Measurements from ENCODE around the gene CD47.

Gene CD47

GRCh38 chr3:108046247-108046646 is 44.6 kb downstream of the CD47 start:
- no peak for DNase-seq

DNA sequence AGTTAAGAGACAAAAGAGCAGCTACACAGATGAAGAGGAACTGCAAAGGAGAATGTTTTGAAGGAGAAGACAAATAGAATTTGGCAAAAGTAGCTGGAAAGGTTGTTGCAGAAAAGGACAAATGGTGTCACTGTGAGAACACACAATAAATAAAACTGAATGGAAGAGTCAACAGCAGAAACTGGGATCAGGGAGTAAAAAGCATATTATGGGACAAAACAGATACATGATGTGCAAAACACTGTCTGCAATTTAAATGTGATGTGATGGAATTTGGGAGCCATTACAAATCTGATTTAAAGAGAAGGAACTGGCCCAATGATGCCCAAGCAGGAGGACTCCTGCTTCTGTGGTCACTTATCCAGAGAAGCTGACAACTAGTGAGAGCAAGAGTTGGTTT is 46.1 kb downstream of the CD47 start:
- DNase-seq: no peak

- no peak for DNase-seq
Measured at GRCh38 chr3:108042300-108042699, 48.5 kb downstream of the CD47 start.

DNA sequence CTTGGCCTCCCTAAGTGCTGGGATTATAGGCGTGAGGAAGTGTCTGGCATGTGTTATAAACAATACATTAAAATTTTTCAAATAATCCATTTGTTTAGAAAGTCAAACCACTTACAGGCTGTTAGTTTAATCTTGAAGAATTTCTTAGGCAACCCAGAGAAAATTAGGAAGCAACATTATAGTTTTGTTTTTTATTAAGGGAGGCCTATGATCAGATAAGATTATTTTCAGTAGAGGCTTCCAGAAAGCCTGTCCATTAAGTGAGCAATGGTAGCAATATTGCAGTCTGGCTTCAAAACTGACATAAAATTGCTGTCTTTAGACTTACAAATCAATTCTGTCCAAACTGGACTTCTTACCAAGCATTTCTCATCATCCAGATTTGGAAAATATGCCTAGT is 49.6 kb downstream of the CD47 start:
- no peak for DNase-seq

- no peak for DNase-seq
Measured at GRCh38 chr3:108037770-108038169, 53.1 kb downstream of the CD47 start.

DNA sequence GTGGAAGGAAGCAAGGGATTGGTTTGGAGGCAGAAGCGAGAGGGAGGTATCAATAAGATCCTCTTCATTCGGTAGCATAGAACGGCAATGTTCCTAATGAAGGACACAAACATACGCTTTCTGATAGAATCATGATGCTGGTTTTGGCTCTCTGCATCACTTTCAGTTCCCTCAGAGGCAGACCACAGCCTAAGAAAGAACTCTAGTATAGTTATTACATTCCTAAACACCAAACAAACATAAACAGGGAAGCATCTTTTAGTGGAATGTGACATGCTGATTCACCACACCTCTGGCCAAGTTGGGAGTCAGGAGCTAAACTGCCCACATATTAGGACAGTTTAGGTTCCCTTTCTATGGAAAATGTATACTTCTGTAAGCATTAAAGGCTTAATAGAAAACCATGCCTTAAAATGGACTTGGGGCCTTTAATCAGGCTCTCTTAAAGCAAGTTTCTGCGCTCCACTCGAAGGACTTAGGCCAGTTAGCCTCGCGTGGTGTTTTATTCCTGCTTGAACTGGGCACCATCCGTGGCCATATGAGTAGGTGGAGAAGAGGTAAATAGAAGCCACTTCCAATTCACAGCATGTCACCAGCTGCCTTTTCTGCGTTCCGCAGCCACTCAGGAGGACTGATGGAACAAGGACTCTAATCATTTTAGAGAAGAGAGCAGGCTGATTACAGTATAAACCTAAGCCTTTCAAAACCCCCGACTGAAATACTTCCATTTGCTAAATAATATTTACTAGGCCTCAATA is 53.7 kb downstream of the CD47 start:
- DNase-seq: no peak

DNA sequence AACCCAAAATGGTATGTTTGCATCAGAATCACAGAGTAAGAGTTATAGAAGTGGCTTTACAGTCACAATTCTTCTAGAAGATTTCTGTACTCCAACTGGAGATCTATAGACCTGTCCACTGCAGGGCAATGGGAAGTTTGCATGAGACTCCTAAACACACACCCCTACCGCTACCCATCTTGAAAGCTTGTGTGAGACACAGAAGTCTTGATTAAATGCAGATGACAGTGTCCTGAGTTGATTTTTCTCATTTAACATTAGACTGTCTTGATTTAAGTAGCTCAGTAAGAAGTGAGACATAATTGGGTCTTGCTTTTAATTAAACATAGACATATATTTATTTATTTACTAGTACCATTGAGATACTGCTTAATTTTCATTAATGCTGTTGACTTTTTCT is 54.4 kb downstream of the CD47 start:
- no peak for DNase-seq

- DNase-seq: no peak
Measured at GRCh38 chr3:108035751-108036150, 55.1 kb downstream of the CD47 start.

DNA sequence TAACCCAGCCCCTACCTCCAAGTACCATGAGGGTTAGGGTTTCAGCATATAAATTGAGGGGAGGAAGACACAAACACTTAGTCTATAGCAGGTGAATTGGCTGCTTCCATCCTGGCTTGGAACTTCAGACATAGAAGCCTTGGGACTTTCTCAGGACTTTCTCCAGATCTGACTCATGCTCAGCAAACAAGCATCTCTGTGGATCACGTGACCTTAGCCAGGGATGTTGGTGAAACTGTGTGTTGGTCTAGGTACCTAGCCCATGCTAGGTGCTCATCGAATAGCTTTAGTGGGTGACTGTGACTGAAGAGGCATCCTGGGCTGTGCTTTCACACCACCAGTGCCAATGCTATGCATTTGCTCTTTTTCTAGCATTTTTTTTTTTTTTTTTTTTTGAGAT is 58.9 kb downstream of the CD47 start:
- DNase-seq: no peak

DNA sequence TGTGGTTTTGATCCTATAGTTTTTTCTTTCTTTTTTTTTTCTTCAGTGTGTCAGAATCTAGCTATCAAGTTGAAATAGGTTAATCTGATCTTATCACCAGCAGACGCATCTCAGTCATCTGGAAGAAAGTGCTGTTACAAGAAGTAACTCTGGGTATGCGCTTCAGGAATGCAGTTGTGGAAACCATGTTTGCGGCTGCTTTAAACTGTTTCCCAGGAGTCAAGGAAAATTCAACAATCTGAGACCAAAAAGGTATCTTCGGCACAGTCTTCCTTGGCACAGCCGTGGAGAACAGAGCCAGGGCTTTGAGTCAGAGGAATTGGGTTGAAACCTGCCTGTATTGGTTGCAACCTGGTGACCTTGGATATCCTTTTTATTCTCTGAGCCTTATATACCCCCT is 59.9 kb downstream of the CD47 start:
- DNase-seq: no peak

DNA sequence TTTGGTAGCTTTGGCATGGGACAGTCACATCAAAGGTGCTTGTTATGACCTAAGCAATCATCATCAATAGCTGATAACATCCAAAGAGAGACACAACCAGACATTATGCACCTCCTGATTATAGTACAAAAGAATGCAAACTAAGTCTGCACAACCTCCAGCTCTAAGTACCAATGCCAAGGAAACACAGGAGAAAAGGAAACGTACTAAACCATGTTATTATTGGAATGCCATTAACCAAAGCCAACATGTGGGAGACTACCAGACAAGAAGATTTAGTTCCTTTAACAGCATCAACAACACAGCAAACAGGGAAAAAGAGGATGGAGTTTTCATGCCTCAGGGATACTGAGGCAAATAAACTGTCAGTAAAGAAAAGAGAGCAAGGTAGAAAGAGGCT is 61.4 kb downstream of the CD47 start:
- DNase-seq: no peak

DNA sequence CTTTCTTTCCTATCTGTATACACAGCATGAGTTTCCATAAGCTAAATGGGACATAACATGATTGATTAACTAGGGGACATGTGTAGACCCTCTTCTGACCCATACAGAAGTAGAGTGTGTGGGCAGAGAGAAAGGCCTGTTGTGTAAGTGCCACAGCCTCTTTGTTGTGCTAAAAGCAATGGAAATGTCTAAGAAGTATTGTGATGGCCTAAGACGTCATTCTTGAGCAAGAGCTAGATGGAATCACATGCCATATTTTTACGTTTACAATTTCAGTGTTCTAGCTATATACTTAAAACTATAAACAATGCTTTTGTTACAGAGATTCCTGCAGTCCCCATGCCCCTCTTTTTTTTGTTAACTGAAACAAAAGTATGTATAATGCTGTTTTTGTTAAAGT is 61.9 kb downstream of the CD47 start:
- no peak for DNase-seq

GRCh38 chr3:108025177-108025576 is 65.7 kb downstream of the CD47 start:
- no peak for DNase-seq

DNA sequence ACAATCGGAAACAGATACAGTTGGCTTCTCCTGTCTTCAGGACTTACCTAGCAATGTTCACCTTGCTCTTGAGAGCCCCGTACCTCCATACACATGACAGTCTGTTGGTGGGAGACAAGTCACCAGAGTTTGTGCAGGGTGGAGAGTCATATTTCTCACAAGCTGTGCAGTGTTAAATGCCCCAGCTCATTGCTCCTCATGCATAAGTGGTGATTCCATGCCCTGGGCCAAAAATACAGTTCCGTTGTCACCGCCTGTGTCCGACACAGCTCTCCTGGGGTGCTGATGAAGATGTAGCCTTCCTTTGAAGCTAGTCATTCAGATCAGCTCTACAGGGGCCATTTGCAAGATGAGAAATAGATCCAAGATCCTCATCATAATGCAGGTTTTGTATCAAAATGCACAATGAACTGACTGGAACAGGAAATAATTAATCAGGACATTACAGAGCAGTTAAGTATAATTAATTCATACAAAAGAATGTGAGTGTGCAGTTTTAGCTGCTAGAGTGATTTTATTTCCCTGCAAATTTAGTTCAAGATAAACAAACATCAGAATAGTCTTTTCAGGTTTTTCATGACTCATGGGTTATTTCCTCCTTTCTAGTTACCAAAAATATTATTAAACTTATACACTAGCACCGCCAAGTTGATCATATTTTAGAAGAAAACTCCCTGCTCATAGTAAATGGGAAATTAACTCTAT is 66.5 kb downstream of the CD47 start:
- DNase-seq: no peak

DNA sequence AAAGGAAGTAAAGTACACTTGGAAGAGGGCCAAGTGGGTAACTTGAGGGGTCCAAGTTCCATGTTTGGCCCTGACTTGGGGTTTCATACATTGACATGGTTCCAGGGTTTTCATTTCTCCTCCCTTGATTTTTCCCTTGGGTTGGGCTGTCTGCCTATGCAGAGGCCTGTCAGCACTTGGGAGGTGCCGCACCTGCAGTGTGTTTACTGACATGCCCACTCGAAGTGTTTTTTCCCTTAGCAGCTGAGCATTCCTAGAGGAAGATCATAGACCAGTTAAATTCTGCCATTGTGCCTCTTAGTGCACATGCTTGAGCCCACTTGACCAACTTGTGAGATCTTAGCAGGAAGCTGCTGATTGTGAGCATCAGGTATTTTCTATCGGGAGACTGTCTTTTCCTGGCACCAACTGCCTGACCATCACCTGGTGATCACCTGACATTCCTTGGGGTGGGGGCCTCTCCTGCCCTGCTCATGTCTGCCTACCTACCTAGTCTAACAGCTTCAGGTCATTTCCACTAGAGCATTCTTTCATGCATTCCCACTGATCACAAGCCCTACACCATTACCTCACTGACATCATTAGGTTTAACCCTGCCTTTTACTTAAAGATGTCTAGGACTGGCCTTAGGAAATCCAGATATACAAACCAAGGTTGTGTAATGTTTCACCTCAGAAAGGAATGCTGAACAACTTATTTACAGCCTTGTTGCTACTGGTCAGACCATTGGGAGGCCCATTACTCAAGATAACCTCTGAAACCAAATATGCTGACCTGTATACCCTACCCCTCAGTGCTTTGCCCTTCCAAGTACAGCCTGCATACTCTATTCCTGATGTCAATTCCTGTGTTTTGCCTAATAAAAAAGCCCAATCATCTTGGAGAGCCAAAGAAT is 68.3 kb downstream of the CD47 start:
- no peak for DNase-seq

GRCh38 chr3:108021533-108021932 is 69.3 kb downstream of the CD47 start:
- DNase-seq: no peak

DNA sequence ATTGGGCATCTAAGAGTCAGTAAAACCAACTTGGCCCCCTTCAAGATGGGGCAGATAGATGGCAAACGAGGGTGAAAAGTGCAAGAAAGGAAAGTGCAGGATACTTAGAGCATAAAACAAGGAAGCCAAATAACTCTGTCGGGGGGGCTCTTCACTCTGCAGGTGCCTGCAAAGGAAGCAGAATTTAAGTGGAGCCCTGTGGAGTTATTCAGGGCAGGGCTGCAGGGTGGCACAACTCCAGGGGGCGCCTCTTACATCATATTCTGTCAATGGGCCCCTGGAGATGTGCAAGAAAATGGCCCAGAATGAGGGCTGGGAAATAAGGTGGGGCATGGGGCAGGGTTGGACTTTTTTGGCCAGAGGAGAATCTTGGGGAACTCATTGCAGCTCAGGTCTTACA is 69.7 kb downstream of the CD47 start:
- no peak for DNase-seq

GRCh38 chr3:108018552-108018951 is 72.3 kb downstream of the CD47 start:
- no peak for DNase-seq

- DNase-seq: no peak
Measured at GRCh38 chr3:108017587-108017986, 73.2 kb downstream of the CD47 start.

DNA sequence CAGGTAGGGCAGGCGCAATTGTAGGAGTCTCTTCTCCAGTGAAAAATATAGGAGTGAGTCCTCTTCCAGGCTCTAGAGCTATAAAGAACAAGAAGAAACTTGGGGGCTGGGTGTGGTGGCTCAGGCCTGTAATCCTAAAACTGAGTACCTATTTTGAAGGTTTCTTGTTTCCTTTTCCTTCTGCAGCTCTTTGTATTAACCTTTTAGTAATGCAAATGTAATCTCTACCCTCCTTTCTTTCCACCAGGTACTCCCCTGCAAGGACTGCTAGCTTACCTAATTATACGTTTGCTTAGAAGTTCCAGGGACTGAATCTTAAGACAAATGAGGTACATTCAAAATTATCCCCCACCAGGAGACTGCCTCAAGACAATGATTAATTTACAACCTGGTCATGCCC is 75.9 kb downstream of the CD47 start:
- DNase-seq: no peak

DNA sequence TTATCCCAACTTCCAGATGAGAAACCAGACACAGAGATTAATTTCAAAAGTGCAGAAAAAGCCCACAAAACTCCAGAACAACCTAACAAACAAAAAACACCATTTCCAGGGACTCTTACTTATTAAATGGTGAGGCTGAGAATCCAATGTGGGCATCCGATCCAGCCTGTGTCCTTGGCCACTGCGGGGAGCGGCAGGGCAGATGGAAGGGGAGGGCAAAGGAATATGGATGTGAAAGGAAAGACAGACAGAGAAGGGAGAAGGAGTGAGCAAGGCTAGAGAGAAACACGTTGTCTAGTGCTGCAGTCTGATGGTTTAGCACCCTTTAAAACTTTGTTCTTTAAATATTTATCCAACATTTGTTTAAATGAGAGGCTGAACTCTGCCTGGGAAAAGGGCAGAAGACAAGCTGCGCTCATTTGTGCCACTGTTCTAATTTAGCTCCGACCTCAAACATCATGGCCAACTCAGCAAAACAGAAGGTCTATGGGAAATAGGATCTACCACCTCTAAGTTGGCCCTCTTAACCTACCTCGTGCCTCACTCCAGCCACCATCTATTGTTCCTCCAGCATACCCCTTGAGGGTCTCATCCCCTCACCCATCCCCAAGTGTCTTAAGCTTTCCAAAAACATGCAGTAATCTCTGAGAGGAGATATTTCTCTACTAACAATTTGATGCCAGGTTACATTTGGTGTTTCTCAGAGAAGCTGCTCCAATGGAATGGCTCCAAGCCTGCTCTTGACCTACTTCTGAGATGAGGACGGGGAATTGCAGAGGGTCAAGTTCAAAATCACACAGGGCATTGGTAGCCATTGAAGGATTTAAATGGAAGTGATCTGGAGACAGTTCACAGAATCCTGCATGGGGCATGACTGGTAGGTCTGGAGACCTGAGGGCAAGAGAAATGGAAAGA is 77.4 kb downstream of the CD47 start:
- DNase-seq: no peak

GRCh38 chr3:108012304-108012703 is 78.5 kb downstream of the CD47 start:
- DNase-seq: no peak

DNA sequence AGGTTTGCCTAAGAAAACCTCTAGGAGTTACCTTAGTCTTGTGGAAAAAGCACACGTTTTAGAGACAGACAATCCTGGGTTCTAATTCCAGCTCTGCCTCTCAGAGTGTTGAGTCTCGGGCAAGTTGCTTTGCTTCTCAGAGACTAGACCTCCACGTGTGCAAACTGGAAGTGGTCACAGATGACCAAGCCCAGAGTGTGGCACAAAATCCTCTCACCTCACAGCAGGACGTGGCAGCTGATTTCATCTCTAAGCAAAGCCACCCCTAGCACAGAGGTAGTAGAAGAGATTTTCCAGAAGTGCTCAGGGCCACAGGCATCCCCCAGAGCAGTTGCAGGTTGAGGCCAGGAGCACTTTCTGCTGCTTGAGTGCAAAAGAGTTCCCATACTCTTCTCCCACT is 79.2 kb downstream of the CD47 start:
- no peak for DNase-seq
